Type B pancreatic cell (in vitro differentiated cells): ENCODE results near the gene SVBP. TPM values are rescaled to one million over a fixed set of nuclear protein-coding genes. Genes with fewer than 3 reads are reported as not detected.

ENCODE experiments used
- DNase-seq: peaks from one replicate; pipeline ENCODE4 v3.0.0; 2021; ENCODE audit warnings: mixed read lengths; ENCODE audit not compliant: unreplicated experiment; ENCODE audit errors: extremely low spot score
- H3K27ac Mint-ChIP-seq: 2 replicates; pipeline ENCODE4 v1.8.0; 2021; ENCODE audit warnings: mild to moderate bottlenecking, mixed read lengths
- H3K27me3 Mint-ChIP-seq: 2 replicates; pipeline ENCODE4 v1.8.0; 2021; ENCODE audit warnings: mixed read lengths
- H3K36me3 Mint-ChIP-seq: 2 replicates; pipeline ENCODE4 v1.8.0; 2021; ENCODE audit warnings: mixed read lengths
- H3K4me1 Mint-ChIP-seq: one replicate; pipeline ENCODE4 v1.8.0; 2021; ENCODE audit warnings: mixed read lengths; ENCODE audit not compliant: unreplicated experiment
- H3K4me3 Mint-ChIP-seq: 2 replicates; pipeline ENCODE4 v1.8.0; 2021; ENCODE audit warnings: mild to moderate bottlenecking, mixed read lengths
- H3K9me3 Mint-ChIP-seq: 2 replicates; pipeline ENCODE4 v1.8.0; 2021; ENCODE audit warnings: mixed read lengths
- total RNA-seq: library from RNA; stranded (reverse); gene quantifications from 2 replicates; pipeline ENCODE4 v1.2.1, GENCODE V29; 2021; ENCODE audit warnings: low replicate concordance
- TF ChIP-seq, protein P1 (sequence below): fragments of 200-600 bp; sonication (generic); conservative IDR thresholded peaks from 2 replicates; pipeline ENCODE4 v1.5.0; 2021; ENCODE audit warnings: antibody characterized with exemption, mild to moderate bottlenecking

Gene SVBP
- total RNA-seq, 1 donor from 2014 or later = 42.9 TPM

DNA sequence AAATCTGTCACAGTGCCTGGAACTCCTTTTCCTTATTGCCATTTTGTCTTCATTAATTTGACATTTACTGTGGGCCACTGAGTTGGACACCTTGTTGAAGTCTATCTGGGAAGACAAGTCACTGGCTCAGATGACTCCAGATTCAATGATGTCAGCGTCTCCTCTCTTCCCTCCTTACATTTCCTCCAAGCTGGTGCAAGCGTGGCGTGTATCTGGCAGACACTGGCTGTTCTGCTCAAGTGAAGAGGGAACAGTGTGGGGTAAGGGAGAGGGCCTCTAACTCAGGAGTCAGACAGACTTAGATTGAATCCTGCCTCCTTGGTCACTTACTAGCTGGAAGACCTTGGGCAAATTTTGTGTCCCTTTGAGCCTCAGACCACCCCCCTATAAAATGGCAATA lies 20.5 kb upstream of the SVBP start:
- DNase-seq = no peak
- H3K27ac Mint-ChIP-seq = no peak overlapping the region
- peaks cover 13% of the 10 kb centered on the region for H3K4me1 Mint-ChIP-seq
- H3K36me3 Mint-ChIP-seq = peaks cover 5% of the 10 kb centered on the region
- TF ChIP-seq, protein P1, sequence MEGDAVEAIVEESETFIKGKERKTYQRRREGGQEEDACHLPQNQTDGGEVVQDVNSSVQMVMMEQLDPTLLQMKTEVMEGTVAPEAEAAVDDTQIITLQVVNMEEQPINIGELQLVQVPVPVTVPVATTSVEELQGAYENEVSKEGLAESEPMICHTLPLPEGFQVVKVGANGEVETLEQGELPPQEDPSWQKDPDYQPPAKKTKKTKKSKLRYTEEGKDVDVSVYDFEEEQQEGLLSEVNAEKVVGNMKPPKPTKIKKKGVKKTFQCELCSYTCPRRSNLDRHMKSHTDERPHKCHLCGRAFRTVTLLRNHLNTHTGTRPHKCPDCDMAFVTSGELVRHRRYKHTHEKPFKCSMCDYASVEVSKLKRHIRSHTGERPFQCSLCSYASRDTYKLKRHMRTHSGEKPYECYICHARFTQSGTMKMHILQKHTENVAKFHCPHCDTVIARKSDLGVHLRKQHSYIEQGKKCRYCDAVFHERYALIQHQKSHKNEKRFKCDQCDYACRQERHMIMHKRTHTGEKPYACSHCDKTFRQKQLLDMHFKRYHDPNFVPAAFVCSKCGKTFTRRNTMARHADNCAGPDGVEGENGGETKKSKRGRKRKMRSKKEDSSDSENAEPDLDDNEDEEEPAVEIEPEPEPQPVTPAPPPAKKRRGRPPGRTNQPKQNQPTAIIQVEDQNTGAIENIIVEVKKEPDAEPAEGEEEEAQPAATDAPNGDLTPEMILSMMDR = no peak
- H3K9me3 Mint-ChIP-seq = no peaks in the 10 kb centered on the region
- H3K27me3 Mint-ChIP-seq = no peaks in the 10 kb centered on the region
- H3K4me3 Mint-ChIP-seq = no peak overlapping the region

DNA sequence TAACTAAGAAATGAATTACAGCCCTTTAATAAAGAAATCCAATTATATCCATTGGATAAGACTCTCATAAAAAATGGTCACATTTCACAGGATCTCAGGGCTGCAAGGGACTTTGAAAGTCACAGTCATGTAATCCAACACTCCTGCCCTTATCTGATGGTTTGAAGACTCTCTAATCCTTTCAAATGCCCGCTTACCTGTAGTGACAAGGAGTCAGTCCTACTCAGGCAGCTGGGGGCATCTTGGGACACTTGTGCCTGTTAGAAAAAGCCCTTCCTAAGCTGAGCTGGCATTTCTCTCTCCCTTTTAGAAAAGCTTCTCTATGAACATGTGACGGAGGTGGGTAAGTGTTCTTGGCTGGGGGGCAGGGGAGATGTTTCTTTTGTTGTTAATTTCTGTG lies 18.2 kb upstream of the SVBP start:
- H3K4me3 Mint-ChIP-seq = no peak overlapping the region
- DNase-seq = no peak
- H3K27ac Mint-ChIP-seq = no peak overlapping the region
- H3K36me3 Mint-ChIP-seq = peaks cover 5% of the 10 kb centered on the region
- H3K4me1 Mint-ChIP-seq = peaks cover 13% of the 10 kb centered on the region
- H3K9me3 Mint-ChIP-seq = no peaks in the 10 kb centered on the region
- no peaks in the 10 kb centered on the region for H3K27me3 Mint-ChIP-seq
- TF ChIP-seq, protein P1 = no peak

DNA sequence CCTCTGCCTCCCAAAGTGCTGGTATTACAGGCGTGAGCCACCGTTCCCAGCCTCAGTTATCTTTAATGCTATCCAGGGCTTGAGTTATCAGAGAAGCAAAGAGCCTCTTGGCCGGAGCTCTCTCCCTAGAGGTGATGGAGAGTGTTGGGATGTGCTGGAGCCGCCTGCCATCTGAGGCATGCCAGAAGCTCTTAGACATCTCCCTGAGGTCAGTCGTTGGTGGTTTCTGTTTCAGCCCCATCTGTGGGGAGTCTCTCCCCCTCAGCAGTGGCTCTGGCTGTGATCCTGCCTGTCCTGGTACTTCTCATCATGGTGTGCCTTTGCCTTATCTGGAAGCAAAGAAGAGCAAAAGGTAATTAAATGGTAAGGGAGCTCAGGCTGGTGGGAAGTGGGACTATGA lies 17.6 kb upstream of the SVBP start:
- no peak for DNase-seq
- Mint-ChIP-seq H3K27ac (no peak overlapping the region), H3K4me3 (no peak overlapping the region), H3K36me3 (peaks cover 5% of the 10 kb centered on the region), H3K4me1 (peaks cover 13% of the 10 kb centered on the region), H3K9me3 (no peaks in the 10 kb centered on the region), H3K27me3 (no peaks in the 10 kb centered on the region)
- TF ChIP-seq, protein P1 = no peak

DNA sequence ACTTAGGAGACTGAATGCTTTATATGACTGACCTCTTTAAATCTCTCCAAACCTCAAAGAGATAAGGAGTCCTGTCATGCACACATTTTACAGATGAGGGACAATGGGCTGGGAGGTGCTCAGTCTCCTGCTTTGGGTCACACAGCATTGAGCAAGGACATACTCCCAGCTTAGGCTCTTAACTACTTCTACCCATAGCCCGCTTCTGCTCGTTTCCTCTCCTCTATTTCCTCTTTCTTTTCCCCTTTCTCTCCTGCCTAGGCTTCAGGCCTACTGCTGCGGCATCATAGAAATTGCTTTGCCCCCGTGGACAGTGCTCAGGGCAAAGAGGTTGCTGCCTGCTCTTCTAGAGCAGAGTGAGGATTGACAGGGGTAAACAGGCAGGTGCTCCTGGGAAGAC lies 16.8 kb upstream of the SVBP start:
- no peak for DNase-seq
- H3K36me3 Mint-ChIP-seq = peaks cover 5% of the 10 kb centered on the region
- H3K4me1 Mint-ChIP-seq = peaks cover 13% of the 10 kb centered on the region
- H3K27me3 Mint-ChIP-seq = no peaks in the 10 kb centered on the region
- TF ChIP-seq, protein P1 = no peak
- H3K9me3 Mint-ChIP-seq = no peaks in the 10 kb centered on the region
- no peak overlapping the region for H3K27ac Mint-ChIP-seq
- no peak overlapping the region for H3K4me3 Mint-ChIP-seq

DNA sequence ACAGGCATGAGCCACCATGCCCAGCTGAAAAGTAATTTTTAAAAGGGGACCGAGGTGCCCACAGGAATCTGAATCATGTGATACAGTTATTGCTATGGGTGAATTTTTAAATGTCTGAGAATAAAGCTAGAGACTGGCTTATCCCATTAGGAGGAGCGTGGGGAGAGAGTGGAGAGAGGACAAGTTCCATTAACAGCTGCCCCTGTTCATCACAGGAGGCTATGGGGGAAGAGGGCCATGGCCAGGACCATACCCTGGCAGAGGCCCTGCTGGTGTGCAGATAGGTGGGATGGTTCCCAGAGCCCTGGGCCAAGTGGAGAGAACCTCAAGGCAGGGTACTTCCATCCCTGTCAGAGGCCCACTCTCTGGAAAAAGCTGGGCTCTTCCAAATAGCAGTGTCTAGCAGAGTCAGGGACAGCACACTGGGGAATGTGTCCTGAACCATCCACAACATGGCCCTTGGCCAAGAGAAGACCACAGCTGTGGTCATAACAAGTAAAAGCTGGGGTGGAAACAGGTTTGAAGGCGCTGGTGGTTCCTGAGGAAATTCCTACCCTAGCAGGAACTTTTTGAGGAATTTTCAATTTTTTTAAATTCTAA lies 15.5 kb upstream of the SVBP start:
- no peaks in the 10 kb centered on the region for H3K9me3 Mint-ChIP-seq
- peaks cover 13% of the 10 kb centered on the region for H3K4me1 Mint-ChIP-seq
- no peak overlapping the region for H3K4me3 Mint-ChIP-seq
- TF ChIP-seq, protein P1 = no peak
- H3K27me3 Mint-ChIP-seq = no peaks in the 10 kb centered on the region
- no peak for DNase-seq
- H3K27ac Mint-ChIP-seq = no peak overlapping the region
- H3K36me3 Mint-ChIP-seq = peaks cover 5% of the 10 kb centered on the region

DNA sequence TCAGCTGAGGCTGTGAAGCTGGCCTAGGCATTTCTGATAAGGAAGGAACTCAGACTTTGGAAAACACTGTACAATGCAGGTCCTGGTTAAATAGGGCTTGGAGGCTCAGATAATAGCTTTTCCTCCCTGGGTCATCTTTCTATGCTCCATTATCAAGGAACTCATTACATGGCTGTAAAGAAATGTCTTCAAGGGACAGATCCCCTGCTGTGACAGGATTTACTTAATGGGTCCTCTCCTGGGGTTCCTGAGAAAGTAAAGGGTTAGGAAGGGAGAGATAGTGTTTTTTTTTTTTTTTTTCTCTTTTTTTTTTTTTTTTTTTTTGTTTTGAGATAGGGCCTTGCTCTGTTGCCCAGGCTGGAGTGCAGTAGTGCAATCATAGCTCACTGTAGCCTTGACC lies 14.1 kb upstream of the SVBP start:
- TF ChIP-seq, protein P1 = no peak
- DNase-seq = no peak
- Mint-ChIP-seq H3K4me1 (peaks cover 13% of the 10 kb centered on the region), H3K36me3 (peaks cover 5% of the 10 kb centered on the region), H3K27ac (no peak overlapping the region), H3K27me3 (no peaks in the 10 kb centered on the region), H3K4me3 (no peak overlapping the region), H3K9me3 (no peaks in the 10 kb centered on the region)
